Measurements from ENCODE around the gene RYK.

RYK gene

GRCh38 chr3:134199240-134199639, 51.4 kb downstream of the RYK start:
- H3K27ac ChIP-seq: no peak overlapping the region
- no peak for TF ChIP-seq Cebpa-rat (IDR thresholded peaks at IDR 0.05)
- no peaks in the 10 kb centered on the region for H3K4me1 ChIP-seq
- no peak overlapping the region for H3K4me3 ChIP-seq
- H3K4me2 ChIP-seq: no peak overlapping the region
- no peak overlapping the region for H3K9ac ChIP-seq
- peaks cover 0 to 66% (median 0%) of the 10 kb centered on the region in 11 experiments; a peak in 5 of 22 replicates for H4K20me1 ChIP-seq
- H3K36me3 ChIP-seq: peaks cover 5 to 94% (median 11%) of the 10 kb centered on the region in 11 experiments; a peak in 13 of 22 replicates
- H3K27me3 ChIP-seq: no peaks in the 10 kb centered on the region
- H3K9me3 ChIP-seq (replicated peaks in 1 of 11): peaks cover 0 to 11% (median 6%) of the 10 kb centered on the region in 11 experiments; a peak in 12 of 22 replicates

- H3K27ac ChIP-seq: no peak overlapping the region
- H3K36me3 ChIP-seq: peaks cover 5 to 94% (median 11%) of the 10 kb centered on the region in 11 experiments; a peak in 14 of 22 replicates
Measured at GRCh38 chr3:134198414-134198813, 52.2 kb downstream of the RYK start.

GRCh38 chr3:134197681-134198261, 52.9 kb downstream of the RYK start:
- Histone ChIP-seq H3K27ac (no peak overlapping the region), H3K4me2 (no peak overlapping the region), H3K4me1 (no peaks in the 10 kb centered on the region), H4K20me1 (peaks cover 0 to 52% (median 0%) of the 10 kb centered on the region in 11 experiments; a peak in 4 of 22 replicates), H3K9ac (no peak overlapping the region), H3K9me3 (replicated peaks in 1 of 11) (peaks cover 0 to 11% (median 6%) of the 10 kb centered on the region in 11 experiments; a peak in 12 of 22 replicates), H3K4me3 (no peak overlapping the region), H3K36me3 (peaks cover 5 to 94% (median 11%) of the 10 kb centered on the region in 11 experiments; a peak in 14 of 22 replicates), H3K27me3 (no peaks in the 10 kb centered on the region)
- TF ChIP-seq Cebpa-rat (IDR thresholded peaks at IDR 0.05): no peak

More at GRCh38 chr3:134198414-134198813, 52.2 kb downstream of the RYK start:
- TF ChIP-seq Cebpa-rat (IDR thresholded peaks at IDR 0.05): no peak
- peaks cover 0 to 11% (median 6%) of the 10 kb centered on the region in 11 experiments; a peak in 12 of 22 replicates for H3K9me3 ChIP-seq (replicated peaks in 1 of 11)
- no peak overlapping the region for H3K4me3 ChIP-seq
- no peak overlapping the region for H3K4me2 ChIP-seq
- H3K9ac ChIP-seq: no peak overlapping the region
- H3K27me3 ChIP-seq: no peaks in the 10 kb centered on the region
- peaks cover 0 to 58% (median 0%) of the 10 kb centered on the region in 11 experiments; a peak in 5 of 22 replicates for H4K20me1 ChIP-seq
- H3K4me1 ChIP-seq: no peaks in the 10 kb centered on the region

- H3K9ac ChIP-seq: no peak overlapping the region
- no peaks in the 10 kb centered on the region for H3K9me3 ChIP-seq (replicated peaks in 1 of 11)
- peaks cover 0 to 94% (median 0%) of the 10 kb centered on the region in 11 experiments; a peak in 7 of 22 replicates for H3K36me3 ChIP-seq
- no peak overlapping the region for H3K27ac ChIP-seq
- no peak overlapping the region for H3K4me3 ChIP-seq
- no peaks in the 10 kb centered on the region for H3K27me3 ChIP-seq
- no peak for TF ChIP-seq Cebpa-rat (IDR thresholded peaks at IDR 0.05)
- no peaks in the 10 kb centered on the region for H3K4me1 ChIP-seq
- peaks cover 0 to 56% (median 0%) of the 10 kb centered on the region in 11 experiments; a peak in 4 of 22 replicates for H4K20me1 ChIP-seq
- no peak overlapping the region for H3K4me2 ChIP-seq
Measured at GRCh38 chr3:134194247-134194646, 56.4 kb downstream of the RYK start.

- no peak overlapping the region for H3K27ac ChIP-seq
- no peaks in the 10 kb centered on the region for H3K9me3 ChIP-seq (replicated peaks in 1 of 11)
- H3K36me3 ChIP-seq: peaks cover 0 to 99% (median 0%) of the 10 kb centered on the region in 11 experiments; a peak in 7 of 22 replicates
- peaks cover 0 to 44% (median 0%) of the 10 kb centered on the region in 11 experiments; a peak in 3 of 22 replicates for H4K20me1 ChIP-seq
- H3K4me1 ChIP-seq: no peaks in the 10 kb centered on the region
- no peaks in the 10 kb centered on the region for H3K27me3 ChIP-seq
- H3K4me3 ChIP-seq: no peak overlapping the region
- no peak for TF ChIP-seq Cebpa-rat (IDR thresholded peaks at IDR 0.05)
- no peak overlapping the region for H3K4me2 ChIP-seq
- no peak overlapping the region for H3K9ac ChIP-seq
Measured at GRCh38 chr3:134190250-134190649, 60.4 kb downstream of the RYK start.

- no peak for TF ChIP-seq Cebpa-rat (IDR thresholded peaks at IDR 0.05)
- Histone ChIP-seq H3K4me1 (no peaks in the 10 kb centered on the region), H3K36me3 (peaks cover 0 to 99% (median 0%) of the 10 kb centered on the region in 11 experiments; a peak in 7 of 22 replicates), H3K27ac (no peak overlapping the region), H3K4me2 (no peak overlapping the region), H3K9me3 (replicated peaks in 1 of 11) (no peaks in the 10 kb centered on the region), H3K9ac (no peak overlapping the region), H3K4me3 (no peak overlapping the region), H4K20me1 (peaks cover 0 to 43% (median 0%) of the 10 kb centered on the region in 11 experiments; a peak in 3 of 22 replicates), H3K27me3 (no peaks in the 10 kb centered on the region)
Measured at GRCh38 chr3:134189849-134190248, 60.8 kb downstream of the RYK start.

GRCh38 chr3:134186391-134186790, 64.3 kb downstream of the RYK start:
- Histone ChIP-seq H3K27ac (no peak overlapping the region), H3K36me3 (peaks cover 0 to 96% (median 0%) of the 10 kb centered on the region in 11 experiments; a peak in 6 of 22 replicates), H3K4me2 (no peak overlapping the region), H3K9me3 (replicated peaks in 1 of 11) (no peaks in the 10 kb centered on the region), H3K4me3 (no peak overlapping the region), H3K4me1 (no peaks in the 10 kb centered on the region), H4K20me1 (peaks cover 0 to 48% (median 0%) of the 10 kb centered on the region in 11 experiments; a peak in 4 of 22 replicates), H3K27me3 (no peaks in the 10 kb centered on the region), H3K9ac (no peak overlapping the region)
- no peak for TF ChIP-seq Cebpa-rat (IDR thresholded peaks at IDR 0.05)

GRCh38 chr3:134180761-134181160, 69.9 kb downstream of the RYK start:
- H4K20me1 ChIP-seq: peaks cover 0 to 16% (median 0%) of the 10 kb centered on the region in 11 experiments; a peak in 3 of 22 replicates
- no peak for TF ChIP-seq Cebpa-rat (IDR thresholded peaks at IDR 0.05)
- peaks cover 0 to 17% (median 11%) of the 10 kb centered on the region in 11 experiments; a peak in 7 of 22 replicates for H3K9me3 ChIP-seq (replicated peaks in 1 of 11)
- no peak overlapping the region for H3K9ac ChIP-seq
- no peak overlapping the region for H3K4me3 ChIP-seq
- H3K4me2 ChIP-seq: no peak overlapping the region
- no peaks in the 10 kb centered on the region for H3K27me3 ChIP-seq
- peaks cover 0 to under 1% (median 0%) of the 10 kb centered on the region in 10 experiments; a peak in 4 of 20 replicates for H3K4me1 ChIP-seq
- H3K27ac ChIP-seq: no peak overlapping the region
- peaks cover 0 to 97% (median 6%) of the 10 kb centered on the region in 11 experiments; a peak in 10 of 22 replicates for H3K36me3 ChIP-seq

- peaks cover 0 to 8% (median 0%) of the 10 kb centered on the region in 10 experiments; a peak in 6 of 20 replicates for H3K4me1 ChIP-seq
- peaks cover 0 to 13% (median 0%) of the 10 kb centered on the region in 11 experiments; a peak in 3 of 22 replicates for H4K20me1 ChIP-seq
- H3K9ac ChIP-seq: no peak overlapping the region
- no peak overlapping the region for H3K27ac ChIP-seq
- H3K9me3 ChIP-seq (replicated peaks in 1 of 11): peaks cover 0 to 17% (median 11%) of the 10 kb centered on the region in 11 experiments; a peak in 7 of 22 replicates
- H3K4me2 ChIP-seq: no peak overlapping the region
- no peak overlapping the region for H3K4me3 ChIP-seq
- TF ChIP-seq Cebpa-rat (IDR thresholded peaks at IDR 0.05): no peak
- H3K27me3 ChIP-seq: no peaks in the 10 kb centered on the region
- peaks cover 0 to 97% (median 6%) of the 10 kb centered on the region in 11 experiments; a peak in 10 of 22 replicates for H3K36me3 ChIP-seq
Measured at GRCh38 chr3:134179508-134179907, 71.2 kb downstream of the RYK start.

All from BLaER1 treated with 17β-estradiol and CSF1 and Interleukin-3, amounts not matched to agents 10 nM and 100 nM (cell line).